ENCODE data around the gene MRI1. TPM values are rescaled to one million over a fixed set of nuclear protein-coding genes. Genes with fewer than 3 reads are reported as not detected.

The MRI1 gene
- total RNA-seq, 1 experiment from 2014 or later = 19.6 TPM

DNA sequence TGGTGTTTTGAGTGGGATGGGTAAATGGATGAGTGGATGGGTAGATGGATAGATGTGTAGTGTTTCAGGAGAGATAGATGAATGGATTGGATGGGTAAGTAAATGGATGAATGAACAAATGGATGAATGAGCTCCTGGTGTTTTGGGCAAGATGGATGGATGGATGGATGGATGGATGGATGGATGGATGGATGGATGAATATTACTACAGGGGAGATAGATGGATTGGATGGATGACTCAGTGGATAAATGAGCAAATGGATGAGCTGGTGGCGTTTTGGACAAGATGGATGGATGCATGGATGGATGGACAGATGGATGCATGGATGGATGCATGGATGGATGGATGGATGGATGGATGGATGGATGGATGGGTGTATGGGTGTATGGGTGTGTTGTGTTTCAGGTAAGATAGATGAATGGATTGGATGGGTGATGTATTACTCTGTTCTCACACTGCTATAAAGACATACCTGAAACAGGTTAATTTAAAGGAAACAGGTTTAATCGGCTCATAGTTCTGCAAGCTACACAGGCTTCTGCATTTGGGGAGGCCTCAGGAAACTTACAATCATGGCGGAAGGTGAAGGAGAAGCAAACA, 43.2 kb downstream of the MRI1 start:
- no peak overlapping the region for H3K4me3 ChIP-seq (replicated peaks in 1 of 2; ENCODE audit: low read depth in 1 of 2, low read length in 2 of 2)
- intact Hi-C loops (cut with micrococcal nuclease) = no loop called here
- ChIA-PET POLR2A (no interaction called here), CTCF (no interaction called here), RAD21 (ENCODE audit: low non-redundant PET in 1 of 2, low total read pairs in 2 of 2, uncharacterized antibody in 2 of 2, unreplicated experiment in 2 of 2) (no interaction called here)
- DNase-seq (ENCODE audit: low read depth, low spot score) (no peak), ATAC-seq (no peak)
- H3K9me2 ChIP-seq (ENCODE audit: insufficient read depth) = no peaks in the 10 kb centered on the region
- no peaks in the 10 kb centered on the region for H4K20me1 ChIP-seq (ENCODE audit: insufficient read depth)
- H3K27ac ChIP-seq (ENCODE audit: low read depth, low read length) = no peak overlapping the region
- no peaks in the 10 kb centered on the region for H3K27me3 ChIP-seq (ENCODE audit: insufficient read depth, low read length)
- H2AFZ ChIP-seq (ENCODE audit: low read depth, low read length, poor library complexity, severe bottlenecking) = no peak overlapping the region
- no peak overlapping the region for H3K9ac ChIP-seq (ENCODE audit: low read length)
- H3K9me3 ChIP-seq (ENCODE audit: control insufficient read depth in 1 of 2, insufficient read depth in 1 of 2, low read depth in 1 of 2, low read length in 2 of 2) = peaks cover 0 to 2% of the 10 kb centered on the region in 2 experiments; a peak in 1 of 4 replicates
- H3K36me3 ChIP-seq (ENCODE audit: control insufficient read depth in 1 of 2, insufficient read depth in 2 of 2, low read length in 2 of 2) = peaks cover 3 to 12% of the 10 kb centered on the region in 2 experiments; a peak in 2 of 4 replicates
- H3K4me1 ChIP-seq (ENCODE audit: control insufficient read depth in 1 of 2, insufficient read depth in 2 of 2, low read length in 2 of 2) = peaks cover 13 to 27% of the 10 kb centered on the region in 2 experiments
- BruUV-seq (replicated peaks) = no TSS peak
- no peak for TF ChIP-seq POLR2A (IDR thresholded peaks at IDR 0.05; ENCODE audit: borderline replicate concordance, extremely low read depth, insufficient read depth, insufficient read length)
- TF ChIP-seq, protein P1, sequence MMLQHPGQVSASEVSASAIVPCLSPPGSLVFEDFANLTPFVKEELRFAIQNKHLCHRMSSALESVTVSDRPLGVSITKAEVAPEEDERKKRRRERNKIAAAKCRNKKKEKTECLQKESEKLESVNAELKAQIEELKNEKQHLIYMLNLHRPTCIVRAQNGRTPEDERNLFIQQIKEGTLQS (IDR thresholded peaks at IDR 0.05) = no peak
- TF ChIP-seq SRF (IDR thresholded peaks at IDR 0.05; ENCODE audit: low read depth) = no peak
- TF ChIP-seq, protein P2, sequence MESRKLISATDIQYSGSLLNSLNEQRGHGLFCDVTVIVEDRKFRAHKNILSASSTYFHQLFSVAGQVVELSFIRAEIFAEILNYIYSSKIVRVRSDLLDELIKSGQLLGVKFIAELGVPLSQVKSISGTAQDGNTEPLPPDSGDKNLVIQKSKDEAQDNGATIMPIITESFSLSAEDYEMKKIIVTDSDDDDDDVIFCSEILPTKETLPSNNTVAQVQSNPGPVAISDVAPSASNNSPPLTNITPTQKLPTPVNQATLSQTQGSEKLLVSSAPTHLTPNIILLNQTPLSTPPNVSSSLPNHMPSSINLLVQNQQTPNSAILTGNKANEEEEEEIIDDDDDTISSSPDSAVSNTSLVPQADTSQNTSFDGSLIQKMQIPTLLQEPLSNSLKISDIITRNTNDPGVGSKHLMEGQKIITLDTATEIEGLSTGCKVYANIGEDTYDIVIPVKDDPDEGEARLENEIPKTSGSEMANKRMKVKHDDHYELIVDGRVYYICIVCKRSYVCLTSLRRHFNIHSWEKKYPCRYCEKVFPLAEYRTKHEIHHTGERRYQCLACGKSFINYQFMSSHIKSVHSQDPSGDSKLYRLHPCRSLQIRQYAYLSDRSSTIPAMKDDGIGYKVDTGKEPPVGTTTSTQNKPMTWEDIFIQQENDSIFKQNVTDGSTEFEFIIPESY (IDR thresholded peaks at IDR 0.05; ENCODE audit: extremely low read depth, insufficient replicate concordance, low read length) = no peak
- TF ChIP-seq YY1 (IDR thresholded peaks at IDR 0.05; ENCODE audit: extremely low read depth, insufficient replicate concordance, low read depth, low read length) = no peak
- TF ChIP-seq, protein P3, sequence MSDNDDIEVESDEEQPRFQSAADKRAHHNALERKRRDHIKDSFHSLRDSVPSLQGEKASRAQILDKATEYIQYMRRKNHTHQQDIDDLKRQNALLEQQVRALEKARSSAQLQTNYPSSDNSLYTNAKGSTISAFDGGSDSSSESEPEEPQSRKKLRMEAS (IDR thresholded peaks at IDR 0.05) = no peak
- TF ChIP-seq ZFX (IDR thresholded peaks at IDR 0.05) = no peak
- TF ChIP-seq EGR1 (IDR thresholded peaks at IDR 0.05; ENCODE audit: low read depth) = no peak
- TF ChIP-seq SP1 (IDR thresholded peaks at IDR 0.05; ENCODE audit: low read depth) = no peak
- TF ChIP-seq, protein P4, sequence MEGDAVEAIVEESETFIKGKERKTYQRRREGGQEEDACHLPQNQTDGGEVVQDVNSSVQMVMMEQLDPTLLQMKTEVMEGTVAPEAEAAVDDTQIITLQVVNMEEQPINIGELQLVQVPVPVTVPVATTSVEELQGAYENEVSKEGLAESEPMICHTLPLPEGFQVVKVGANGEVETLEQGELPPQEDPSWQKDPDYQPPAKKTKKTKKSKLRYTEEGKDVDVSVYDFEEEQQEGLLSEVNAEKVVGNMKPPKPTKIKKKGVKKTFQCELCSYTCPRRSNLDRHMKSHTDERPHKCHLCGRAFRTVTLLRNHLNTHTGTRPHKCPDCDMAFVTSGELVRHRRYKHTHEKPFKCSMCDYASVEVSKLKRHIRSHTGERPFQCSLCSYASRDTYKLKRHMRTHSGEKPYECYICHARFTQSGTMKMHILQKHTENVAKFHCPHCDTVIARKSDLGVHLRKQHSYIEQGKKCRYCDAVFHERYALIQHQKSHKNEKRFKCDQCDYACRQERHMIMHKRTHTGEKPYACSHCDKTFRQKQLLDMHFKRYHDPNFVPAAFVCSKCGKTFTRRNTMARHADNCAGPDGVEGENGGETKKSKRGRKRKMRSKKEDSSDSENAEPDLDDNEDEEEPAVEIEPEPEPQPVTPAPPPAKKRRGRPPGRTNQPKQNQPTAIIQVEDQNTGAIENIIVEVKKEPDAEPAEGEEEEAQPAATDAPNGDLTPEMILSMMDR (IDR thresholded peaks at IDR 0.05 in 2 of 3, conservative IDR thresholded peaks at IDR 0.05 in 1 of 3; ENCODE audit: borderline replicate concordance in 1 of 3, insufficient read depth in 1 of 3, low read depth in 2 of 3, low read length in 2 of 3) = no peak
- no peak for TF ChIP-seq JUND (IDR thresholded peaks at IDR 0.05)
- TF ChIP-seq, protein P5, sequence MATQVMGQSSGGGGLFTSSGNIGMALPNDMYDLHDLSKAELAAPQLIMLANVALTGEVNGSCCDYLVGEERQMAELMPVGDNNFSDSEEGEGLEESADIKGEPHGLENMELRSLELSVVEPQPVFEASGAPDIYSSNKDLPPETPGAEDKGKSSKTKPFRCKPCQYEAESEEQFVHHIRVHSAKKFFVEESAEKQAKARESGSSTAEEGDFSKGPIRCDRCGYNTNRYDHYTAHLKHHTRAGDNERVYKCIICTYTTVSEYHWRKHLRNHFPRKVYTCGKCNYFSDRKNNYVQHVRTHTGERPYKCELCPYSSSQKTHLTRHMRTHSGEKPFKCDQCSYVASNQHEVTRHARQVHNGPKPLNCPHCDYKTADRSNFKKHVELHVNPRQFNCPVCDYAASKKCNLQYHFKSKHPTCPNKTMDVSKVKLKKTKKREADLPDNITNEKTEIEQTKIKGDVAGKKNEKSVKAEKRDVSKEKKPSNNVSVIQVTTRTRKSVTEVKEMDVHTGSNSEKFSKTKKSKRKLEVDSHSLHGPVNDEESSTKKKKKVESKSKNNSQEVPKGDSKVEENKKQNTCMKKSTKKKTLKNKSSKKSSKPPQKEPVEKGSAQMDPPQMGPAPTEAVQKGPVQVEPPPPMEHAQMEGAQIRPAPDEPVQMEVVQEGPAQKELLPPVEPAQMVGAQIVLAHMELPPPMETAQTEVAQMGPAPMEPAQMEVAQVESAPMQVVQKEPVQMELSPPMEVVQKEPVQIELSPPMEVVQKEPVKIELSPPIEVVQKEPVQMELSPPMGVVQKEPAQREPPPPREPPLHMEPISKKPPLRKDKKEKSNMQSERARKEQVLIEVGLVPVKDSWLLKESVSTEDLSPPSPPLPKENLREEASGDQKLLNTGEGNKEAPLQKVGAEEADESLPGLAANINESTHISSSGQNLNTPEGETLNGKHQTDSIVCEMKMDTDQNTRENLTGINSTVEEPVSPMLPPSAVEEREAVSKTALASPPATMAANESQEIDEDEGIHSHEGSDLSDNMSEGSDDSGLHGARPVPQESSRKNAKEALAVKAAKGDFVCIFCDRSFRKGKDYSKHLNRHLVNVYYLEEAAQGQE (IDR thresholded peaks at IDR 0.05; ENCODE audit: low read depth) = no peak
- TF ChIP-seq TCF7L2 (IDR thresholded peaks at IDR 0.05; ENCODE audit: borderline replicate concordance, extremely low read depth, insufficient read depth, insufficient read length) = no peak
- TF ChIP-seq CEBPB (IDR thresholded peaks at IDR 0.05; ENCODE audit: low read depth) = no peak
- TF ChIP-seq ELF1 (IDR thresholded peaks at IDR 0.05; ENCODE audit: borderline replicate concordance, low read depth) = no peak
- no peak for TF ChIP-seq EZH2phosphoT487 (IDR thresholded peaks at IDR 0.05; ENCODE audit: borderline replicate concordance)
- no peak for TF ChIP-seq SIN3A (IDR thresholded peaks at IDR 0.05; ENCODE audit: low read depth)
- H3K4me2 ChIP-seq (ENCODE audit: low read length) = no peak overlapping the region
- H3K79me2 ChIP-seq (ENCODE audit: insufficient read depth, low read length) = no peaks in the 10 kb centered on the region
